Epidermal melanocyte (primary cell): ENCODE results near the gene DDX6.
"Not testable (repeated sequence)": the region's sequence is repeated elsewhere in the genome, so short reads cannot be mapped to it uniquely, and the experiment has no call there.

Source experiments
- DNase-seq: peaks from one replicate; pipeline ENCODE4 v3.0.0; 2011; ENCODE audit warnings: low spot score; ENCODE audit not compliant: insufficient read length

Gene DDX6, protein sequence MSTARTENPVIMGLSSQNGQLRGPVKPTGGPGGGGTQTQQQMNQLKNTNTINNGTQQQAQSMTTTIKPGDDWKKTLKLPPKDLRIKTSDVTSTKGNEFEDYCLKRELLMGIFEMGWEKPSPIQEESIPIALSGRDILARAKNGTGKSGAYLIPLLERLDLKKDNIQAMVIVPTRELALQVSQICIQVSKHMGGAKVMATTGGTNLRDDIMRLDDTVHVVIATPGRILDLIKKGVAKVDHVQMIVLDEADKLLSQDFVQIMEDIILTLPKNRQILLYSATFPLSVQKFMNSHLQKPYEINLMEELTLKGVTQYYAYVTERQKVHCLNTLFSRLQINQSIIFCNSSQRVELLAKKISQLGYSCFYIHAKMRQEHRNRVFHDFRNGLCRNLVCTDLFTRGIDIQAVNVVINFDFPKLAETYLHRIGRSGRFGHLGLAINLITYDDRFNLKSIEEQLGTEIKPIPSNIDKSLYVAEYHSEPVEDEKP

DNA sequence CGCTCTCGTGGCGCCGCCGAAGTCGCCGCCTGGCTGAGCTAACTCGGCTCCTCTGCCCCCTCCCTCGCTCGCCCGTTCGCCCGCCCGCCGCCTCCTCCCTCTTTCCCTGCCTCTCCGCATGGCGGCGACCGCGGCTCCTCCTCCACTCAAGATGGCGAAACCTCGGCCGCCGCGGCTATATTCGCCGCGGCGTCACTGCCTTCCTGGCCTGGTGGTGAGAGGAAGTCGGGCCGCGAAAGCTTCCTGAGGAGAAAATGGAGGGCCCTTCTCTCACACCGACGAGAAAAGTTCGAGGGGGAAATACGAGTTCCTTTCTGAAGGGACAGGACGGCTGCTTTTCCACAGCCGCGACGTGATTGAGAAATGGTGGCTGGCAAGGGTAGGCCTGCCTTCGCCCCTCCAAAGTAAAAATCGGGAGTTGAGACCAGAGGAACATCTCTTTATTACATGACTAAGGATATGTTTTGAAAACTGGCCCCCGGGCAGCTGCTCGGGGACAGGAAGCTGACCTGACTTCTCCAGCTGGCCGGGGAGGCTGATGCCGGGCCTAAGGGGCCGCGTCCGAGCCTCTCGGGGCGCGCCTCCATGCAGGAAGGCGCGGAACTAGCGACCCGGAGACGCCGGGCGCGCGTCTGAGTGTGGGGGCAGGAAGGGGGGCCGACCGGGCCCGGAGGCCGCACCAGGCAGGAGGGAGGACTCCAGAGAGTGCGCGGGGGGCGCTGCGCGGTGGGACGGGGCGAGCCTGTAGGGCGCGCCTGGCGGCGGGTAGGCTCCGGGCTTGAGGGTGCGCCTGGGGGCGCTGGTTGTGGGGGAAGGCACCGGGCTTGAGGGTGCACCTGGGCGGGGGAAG is at the start of gene DDX6:
Gene DDX6 (minus strand): TSS at position 54 of the 850 bp plus-strand sequence. CDS start 4,913 bp downstream, outside the sequence.
- peak; percentile 77 for DNase-seq

DNA sequence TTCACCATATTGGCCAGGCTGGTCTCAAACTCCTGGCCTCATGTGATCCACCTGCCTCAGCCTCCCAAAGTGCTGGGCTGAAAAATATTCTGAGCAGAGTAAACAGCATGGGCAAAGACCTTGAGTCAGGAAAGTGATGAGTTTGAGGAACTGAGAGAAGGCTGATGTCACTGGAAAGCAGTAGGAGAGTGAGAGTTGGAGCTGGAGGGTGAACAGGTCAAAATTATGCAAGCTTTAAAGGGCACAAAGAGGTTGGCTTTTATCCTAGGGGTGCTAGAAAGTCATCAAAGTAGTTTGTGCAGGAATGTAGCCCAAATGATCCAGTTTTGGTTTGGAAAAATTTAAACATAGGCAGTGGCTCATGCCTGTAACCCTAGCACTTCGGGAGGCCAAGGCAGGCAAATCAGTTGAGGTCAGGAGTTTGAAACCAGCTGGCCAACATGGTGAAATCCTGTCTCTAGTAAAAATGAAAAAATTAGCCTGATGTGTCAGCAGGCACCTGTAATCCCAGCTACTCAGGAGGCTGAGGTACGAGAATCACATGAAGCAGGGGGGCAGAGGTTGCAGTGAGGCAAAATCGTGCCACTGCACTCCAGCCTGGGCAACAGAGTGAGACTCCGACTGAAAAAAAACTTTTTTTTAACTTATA is 48.1 kb upstream of the DDX6 start:
- DNase-seq = no peak

DNA sequence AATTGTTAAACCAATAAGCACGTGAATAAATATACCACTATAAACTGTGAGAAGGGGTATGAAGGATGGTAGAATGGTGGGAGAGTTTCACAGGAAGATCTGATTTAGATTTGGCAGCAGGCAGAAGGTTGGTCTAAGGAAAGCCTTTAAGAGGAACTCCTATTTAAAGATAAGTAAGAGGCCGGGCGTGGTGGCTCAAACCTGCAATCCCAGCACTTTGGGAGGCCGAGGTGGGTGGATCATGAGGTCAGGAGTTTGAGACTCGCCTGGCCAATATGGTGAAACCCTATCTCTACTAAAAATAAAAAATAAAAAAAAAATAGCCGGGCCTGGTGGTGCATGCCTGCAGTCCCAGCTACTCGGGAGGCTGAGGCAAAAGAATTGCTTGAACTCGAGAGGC is 46.9 kb upstream of the DDX6 start:
- no peak for DNase-seq

DNA sequence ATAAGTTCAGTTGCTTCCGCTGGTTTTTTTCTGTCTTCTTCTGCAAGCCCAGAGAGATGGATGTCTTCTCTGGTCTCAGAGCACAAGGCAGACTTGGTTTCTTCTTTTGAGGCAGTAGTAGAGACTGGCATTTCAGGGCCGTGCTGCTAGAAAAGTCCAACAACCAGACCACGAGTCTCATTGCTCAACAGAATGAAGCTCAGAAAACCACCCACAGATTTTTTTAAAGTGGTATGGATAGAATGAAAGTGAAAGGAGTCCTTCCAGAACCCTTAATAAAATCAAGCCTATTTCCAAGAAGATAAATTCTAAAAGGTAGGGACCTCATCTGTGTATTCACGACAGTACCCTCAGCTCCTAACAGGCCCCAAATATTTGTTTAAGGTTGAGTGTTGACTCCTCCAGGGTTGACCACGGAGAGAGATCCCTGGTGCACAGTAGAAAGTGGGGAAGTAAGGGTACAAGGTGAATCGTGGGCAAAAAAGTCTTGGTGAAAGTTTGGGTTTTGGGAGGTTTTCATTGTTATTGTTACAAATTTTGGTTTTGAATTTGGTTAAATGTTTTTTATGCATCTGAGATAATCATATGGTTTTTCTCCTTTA is 43.6 kb upstream of the DDX6 start:
- no peak for DNase-seq

DNA sequence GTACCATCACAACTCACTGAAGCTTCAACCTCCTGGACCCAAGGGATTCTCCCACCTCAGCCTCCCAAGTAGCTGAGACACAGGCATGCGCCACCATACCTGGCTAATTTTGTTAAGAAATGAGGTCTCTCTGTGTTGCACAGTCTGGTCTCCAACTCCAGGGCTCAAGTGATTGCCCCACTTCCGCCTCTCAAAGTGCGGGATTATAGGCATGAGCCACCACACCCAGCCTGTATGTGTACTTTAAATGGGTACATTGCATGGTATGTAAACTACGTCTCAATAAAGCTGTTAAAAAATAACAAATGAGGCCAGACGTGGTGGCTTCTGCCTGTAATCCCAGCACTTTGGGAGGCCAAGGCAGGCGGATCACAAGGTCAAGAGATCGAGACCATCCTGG is 36.2 kb upstream of the DDX6 start:
- DNase-seq = no peak

DNA sequence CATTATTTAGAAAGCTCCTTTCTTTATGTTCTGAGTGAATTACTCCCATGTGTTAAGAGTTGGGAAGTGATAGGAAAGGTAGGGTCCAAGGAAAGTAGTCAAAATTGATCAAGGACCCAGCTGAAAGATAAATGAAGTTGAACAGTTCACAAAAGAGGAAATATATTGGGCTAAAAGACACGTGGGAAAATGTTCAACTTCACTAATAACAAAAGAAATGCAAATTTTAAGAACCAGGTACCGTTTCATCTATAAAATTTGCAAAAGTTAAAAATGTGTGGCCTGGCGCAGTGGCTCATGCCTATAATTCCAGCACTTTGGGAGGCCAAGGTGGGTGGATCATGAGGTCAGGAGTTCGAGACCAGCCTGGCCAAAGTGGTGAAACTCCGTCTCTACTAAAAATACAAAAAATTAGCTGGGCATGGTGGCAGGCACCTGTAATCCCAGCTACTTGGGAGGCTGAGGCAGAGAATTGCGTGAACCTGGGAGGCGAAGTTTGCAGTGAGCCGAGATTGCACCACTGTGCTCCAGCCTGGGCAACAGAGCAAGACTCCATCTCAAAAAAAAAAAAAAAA is 32.1 kb upstream of the DDX6 start:
- DNase-seq = not testable (repeated sequence)

DNA sequence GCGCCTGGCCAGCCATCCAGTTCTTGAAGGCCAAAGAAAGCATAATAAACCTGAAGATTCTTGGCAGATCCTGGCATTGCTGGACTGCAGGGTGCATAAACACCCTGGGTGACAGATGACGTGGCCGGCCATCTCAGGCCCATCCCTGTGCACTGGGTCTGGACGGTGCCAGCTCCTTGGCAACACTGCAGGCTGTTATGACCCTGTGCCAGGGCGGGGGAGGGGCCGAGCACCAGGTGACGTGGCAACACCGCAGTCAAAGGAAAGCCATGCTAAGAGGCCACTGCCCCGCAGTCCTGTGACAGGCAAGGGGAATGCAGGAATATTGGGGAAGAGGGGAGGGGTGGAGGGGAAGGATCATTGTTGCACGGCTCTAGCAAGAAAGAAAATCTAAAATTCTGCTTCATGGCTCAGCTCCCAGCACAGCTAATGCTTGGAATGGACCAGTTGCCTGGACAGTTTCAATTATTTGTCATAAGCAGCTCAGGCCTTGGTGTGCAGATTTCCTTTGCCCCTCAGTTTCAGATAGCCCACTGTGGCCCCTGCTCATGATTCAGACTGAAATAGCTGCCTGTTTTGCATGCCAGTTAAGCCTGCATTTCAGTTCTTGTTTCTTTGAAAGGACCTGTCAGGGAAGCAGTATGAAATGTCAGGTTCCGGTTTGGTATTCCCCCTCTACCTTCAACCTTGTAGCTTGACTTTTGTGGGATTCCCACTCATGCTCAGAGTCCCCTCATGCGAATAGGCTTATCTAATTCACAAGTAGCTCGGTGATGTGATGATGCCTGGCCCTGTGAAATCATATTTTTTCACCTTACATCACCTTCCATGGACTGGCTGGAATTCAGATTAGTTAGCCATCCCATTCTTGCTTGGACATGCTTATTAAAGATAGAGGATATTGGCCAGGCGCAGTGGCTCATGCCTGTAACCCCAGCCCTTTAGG is 29.7 kb upstream of the DDX6 start:
- DNase-seq = no peak

DNA sequence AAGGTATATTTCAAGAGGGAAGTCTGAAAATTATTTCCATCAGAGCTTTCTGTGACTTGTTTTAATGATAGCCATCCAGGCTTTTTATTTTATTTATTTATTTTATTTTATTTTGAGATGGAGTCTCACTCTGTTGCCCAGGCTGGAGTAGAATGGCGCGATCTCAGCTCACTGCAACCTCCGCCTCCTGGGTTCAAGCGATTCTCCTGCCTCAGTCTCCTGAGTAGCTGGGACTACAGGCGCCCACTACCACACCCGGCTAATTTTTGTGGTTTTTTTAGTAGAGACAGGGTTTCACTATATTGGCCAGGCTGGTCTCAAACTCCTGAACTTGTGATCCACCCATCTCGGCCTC is 29.0 kb upstream of the DDX6 start:
- not testable (repeated sequence) for DNase-seq

DNA sequence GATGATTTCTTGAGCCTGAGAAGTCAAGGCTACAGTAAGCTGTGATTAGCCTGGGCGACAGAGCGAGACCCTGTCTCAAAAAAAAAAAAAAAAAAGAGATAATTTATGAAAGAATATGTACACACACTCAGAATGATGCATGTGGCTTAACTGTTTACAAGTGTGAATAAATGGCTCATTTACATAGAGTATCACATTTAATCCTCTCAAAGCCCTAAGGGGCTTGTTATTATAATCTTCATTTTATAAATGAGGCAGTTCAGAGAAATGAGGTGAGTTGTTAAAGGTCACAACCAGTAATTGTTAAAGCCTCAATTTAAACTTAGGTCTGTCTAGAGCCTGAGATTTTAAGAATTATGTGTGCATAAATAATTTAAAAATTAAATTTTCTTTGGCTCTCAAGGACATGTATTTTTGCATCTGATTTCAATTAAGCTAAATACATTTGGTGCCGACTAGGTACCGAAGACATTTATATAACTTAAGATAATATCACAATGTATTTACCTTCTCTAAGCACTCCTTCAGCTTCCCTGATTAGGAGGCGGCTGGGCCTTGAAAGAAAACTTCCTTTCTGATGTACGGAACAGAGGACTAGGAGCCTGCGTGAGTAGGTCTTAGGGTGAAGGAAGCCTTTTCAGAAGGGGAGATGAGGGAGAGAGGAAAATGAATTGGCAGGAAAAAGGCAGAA is 28.5 kb upstream of the DDX6 start:
- DNase-seq = no peak

DNA sequence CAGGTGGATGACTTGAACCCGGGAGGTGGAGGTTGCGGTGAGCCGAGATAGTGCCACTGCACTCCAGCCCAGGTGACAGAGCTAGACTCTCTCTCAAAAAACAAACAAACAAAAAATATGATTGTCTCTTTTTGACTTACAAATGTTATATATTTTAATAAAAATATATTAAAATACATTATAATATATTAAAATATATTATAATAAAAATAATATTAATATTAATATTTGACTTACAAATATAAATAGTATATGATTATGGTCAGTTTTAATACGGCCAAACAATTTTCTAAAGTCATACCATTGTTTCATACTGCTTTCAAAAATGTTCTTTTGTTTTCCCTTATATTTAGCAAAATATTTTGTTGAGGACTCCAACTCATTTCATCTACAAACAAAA is 27.2 kb upstream of the DDX6 start:
- DNase-seq = no peak

DNA sequence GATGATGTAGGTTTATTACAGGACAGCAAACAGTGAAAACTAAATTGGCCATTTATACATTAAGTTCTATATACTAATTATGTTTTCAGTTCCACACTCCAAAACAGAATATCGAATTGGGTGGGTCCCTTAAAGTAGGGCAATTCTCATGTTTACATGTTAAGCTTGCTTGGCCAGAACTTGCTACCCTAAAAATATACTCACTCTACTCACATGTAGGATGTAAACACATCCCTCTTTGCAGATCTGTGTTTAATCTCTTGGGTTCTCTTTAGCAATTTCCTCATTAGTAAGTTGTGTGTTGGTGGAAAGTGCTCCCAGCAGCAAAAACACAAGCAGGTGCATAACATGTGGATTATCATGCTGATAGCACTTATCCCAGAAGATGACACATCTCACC is 22.6 kb upstream of the DDX6 start:
- DNase-seq = no peak

DNA sequence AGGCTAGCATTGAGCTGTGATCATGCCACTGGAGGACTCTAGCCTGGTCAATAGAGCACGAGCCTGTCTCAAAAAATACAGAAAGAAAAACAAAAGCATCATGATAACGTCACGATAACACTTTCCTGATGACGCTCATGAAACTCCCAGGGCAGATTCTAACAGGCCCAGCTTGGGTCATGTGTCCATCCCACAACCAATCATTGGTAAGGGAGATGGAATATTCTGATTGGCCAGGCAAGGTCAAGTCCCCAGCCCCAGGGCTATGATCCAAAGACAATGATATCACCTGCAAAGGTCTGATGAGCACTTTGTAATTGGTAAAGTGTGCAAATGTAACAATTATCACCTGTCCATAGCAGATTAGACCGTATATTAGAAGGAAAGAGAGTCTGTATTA is 21.5 kb upstream of the DDX6 start:
- no peak for DNase-seq

DNA sequence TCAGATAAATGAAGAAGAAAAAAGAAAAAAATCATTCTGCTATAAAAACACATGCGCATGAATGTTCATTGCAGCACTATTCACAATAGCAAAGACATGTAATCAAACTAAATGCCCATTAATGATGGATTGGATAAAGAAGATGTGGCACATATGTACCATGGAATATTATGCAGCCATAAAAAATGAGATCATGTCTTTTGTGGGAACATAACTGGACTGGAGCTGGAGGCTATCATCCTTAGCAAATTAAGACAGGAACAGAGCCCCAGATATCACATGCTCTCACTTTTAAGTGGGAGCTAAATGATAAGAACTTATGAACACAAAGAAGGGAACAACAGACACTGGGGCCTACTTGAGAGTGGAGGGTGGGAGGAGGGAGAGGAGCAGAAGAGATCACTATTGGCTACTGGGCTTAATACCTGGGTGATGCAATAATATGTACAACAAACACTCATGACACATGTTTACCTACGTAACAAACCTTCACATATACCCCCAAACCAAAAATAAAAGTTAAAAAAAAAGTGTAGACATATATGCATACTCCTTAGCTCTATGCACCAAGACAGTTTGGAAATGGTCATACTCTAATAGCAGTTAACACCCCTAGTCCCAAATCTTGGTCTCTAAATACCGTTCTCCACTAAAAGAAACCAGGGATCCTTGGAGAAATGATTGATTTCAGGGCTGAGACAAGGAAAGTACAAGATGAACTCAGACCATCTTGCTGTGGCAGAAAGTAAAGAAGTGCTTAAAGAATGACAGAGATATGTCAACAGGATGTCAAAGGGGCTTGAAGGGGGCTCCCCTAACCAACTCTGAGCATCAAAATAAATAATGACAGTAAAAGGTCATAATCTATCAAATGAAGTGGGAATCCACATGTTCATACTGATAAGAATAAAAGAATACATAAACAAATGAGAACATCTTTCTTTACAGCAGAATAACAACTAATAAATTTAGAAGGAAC is 17.1 kb upstream of the DDX6 start:
- DNase-seq = no peak

DNA sequence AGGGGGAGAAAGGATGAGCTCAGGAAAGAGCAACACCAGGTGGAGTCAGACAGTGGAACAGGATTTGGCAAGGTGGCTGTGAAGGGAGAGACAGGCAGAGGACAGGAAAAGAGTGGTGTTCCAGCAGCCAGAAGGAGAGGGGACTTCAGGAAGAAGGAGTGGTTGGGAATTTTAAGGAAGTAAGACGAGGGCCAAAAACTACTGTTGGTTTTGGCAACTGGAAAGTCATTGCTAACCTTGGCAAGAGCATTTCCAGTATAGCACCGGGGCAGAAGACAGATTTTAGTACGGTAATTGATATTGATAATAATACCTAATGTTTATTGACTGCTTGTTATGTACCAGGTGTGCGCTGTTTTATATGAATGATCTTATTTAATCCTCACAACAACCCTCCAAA is 15.4 kb upstream of the DDX6 start:
- no peak for DNase-seq

DNA sequence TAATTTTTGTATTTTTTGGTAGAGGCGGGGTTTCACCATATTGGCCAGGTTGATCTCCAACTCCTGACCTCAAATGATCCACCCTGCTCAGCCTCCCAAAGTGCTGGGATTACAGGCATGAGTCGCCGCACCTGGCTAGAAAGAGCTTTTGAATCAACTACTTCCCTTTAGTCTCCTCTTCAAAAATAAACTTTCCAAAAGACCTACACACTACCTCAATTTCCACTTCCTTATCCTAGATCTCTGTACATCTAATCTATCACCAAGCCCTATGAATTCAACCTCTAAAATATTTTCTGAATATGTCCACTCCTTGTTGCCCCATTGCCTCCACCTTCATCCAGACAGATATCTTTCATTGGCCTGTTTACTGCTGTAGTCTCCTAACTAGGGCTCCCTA is 13.1 kb upstream of the DDX6 start:
- DNase-seq = no peak

DNA sequence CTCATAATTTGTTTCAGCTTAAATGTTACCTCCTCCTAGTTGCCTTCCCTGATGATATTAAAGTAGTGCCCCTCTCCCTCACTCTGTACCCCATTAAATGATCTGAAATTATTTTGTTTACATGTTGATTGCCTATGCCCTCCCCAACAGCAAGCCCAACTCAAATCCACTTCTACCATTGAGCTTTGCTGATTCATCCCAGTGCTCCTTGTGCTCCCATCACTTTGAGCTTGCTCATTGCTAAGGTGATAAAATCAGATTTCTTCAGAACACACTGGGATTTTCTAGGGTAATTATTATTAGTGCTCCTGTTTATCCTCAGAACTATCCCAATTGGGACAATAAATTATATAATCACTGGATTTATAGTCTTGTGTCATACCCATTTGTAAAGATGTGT is 8.4 kb upstream of the DDX6 start:
- no peak for DNase-seq

DNA sequence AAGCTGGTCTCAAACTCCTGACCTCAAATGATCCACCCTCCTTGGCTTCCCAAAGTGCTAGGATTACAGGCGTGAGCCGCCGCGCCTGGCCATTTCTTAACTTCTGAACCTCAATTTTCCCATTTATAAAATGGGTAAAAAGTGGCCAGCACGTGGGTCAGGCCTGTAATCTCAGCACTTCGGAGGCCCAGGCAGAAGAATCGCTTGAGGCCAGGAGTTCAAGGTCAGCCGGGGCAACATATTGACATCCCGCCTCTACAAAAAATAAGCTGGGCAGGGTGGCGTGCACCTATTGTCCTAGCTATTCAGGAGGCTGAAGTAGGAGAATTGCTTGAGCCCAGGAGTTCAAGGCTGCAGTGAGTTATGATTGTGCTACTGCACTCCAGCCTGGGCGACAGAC is 6.5 kb upstream of the DDX6 start:
- no peak for DNase-seq

DNA sequence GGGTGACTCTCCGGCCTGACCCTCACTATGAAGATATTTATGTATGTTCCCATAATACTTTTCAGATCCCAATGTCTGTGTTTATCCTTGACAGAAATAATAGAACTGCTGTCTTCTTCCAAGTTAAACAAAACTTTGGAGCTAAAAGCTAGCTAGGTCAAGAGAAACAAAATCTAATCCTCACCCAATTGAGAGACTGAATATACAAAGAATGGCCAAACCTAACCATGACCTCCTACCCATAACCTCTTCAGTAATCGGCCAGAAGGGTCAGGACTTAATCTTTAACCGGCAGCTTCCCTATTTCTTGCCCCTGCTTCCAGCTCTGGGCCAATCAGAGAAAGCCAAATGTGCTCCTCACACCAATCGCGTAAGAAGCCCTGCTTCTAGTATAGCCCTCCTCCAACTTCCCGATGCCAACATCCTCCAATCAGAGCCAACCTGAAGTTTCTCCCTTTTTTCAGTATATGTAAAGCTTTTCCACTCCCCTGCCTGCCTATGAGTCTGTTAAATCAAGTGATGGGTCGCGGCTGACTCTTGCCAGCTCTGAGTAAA is 1.7 kb upstream of the DDX6 start:
- DNase-seq = peak; percentile 94
